ENCODE results near the gene SMC3. TPM values are rescaled to one million over a fixed set of nuclear protein-coding genes. Genes with fewer than 3 reads are reported as not detected.

Gene SMC3
- total and polyA plus RNA-seq, 10 donors, result 10.4 to 41.2 (median 33.8) TPM

- Histone ChIP-seq H3K27me3 (replicated peaks in 1 of 7) (peaks cover 8 to 100% (median 76%) of the 10 kb centered on the region in 7 donors), H3K4me1 (peaks cover 10 to 34% (median 22%) of the 10 kb centered on the region in 6 donors), H3K27ac (no peak overlapping the region), H3K36me3 (no peaks in the 10 kb centered on the region), H3K4me3 (peak overlapping the region in 7 of 8 donors; percentile 47 to 77 (median 55)), H3K9me3 (no peaks in the 10 kb centered on the region)
- intact Hi-C loops (cut with DNase I; ENCODE audit: low total_unique reads), result no loop called here
- 24 to 45% (median 32%) methylated on average over 28 to 31 of the region's 31 CpGs for WGBS, 5 donors
- no peak for DNase-seq
- TF ChIP-seq POLR2A (IDR thresholded peaks at IDR 0.05) (no peak), POLR2AphosphoS5 (IDR thresholded peaks at IDR 0.05) (no peak), CTCF (IDR thresholded peaks at IDR 0.05 in 8 of 11, conservative IDR thresholded peaks at IDR 0.05 in 3 of 11) (no peak)
Measured at GRCh38 chr10:110644598-110645462, 77.3 kb downstream of the SMC3 start.

- Histone ChIP-seq H3K4me3 (no peak overlapping the region), H3K9me3 (no peaks in the 10 kb centered on the region), H3K36me3 (no peaks in the 10 kb centered on the region), H3K27ac (no peak overlapping the region), H3K4me1 (peaks cover 10 to 31% (median 22%) of the 10 kb centered on the region in 6 donors), H3K27me3 (replicated peaks in 1 of 7) (peaks cover 8 to 97% (median 71%) of the 10 kb centered on the region in 7 donors)
- intact Hi-C loops (cut with DNase I; ENCODE audit: low total_unique reads), result no loop called here
- no peak for DNase-seq
- TF ChIP-seq POLR2AphosphoS5 (IDR thresholded peaks at IDR 0.05) (no peak), POLR2A (IDR thresholded peaks at IDR 0.05) (no peak), CTCF (IDR thresholded peaks at IDR 0.05 in 8 of 11, conservative IDR thresholded peaks at IDR 0.05 in 3 of 11) (no peak)
- WGBS, 5 donors, result 69 to 79% (median 75%) methylated on average over 13 of the region's 13 CpGs
Measured at GRCh38 chr10:110646417-110647135, 79.1 kb downstream of the SMC3 start.

- Histone ChIP-seq H3K27me3 (replicated peaks in 1 of 7) (peaks cover 8 to 94% (median 66%) of the 10 kb centered on the region in 7 donors), H3K9me3 (no peaks in the 10 kb centered on the region), H3K36me3 (no peaks in the 10 kb centered on the region), H3K4me1 (peaks cover 10 to 32% (median 22%) of the 10 kb centered on the region in 6 donors), H3K4me3 (no peak overlapping the region), H3K27ac (no peak overlapping the region)
- intact Hi-C loops (cut with DNase I; ENCODE audit: low total_unique reads), result no loop called here
- 66 to 85% (median 78%) methylated on average over 3 of the region's 3 CpGs for WGBS, 5 donors
- no peak for DNase-seq
- TF ChIP-seq POLR2A (IDR thresholded peaks at IDR 0.05) (no peak), POLR2AphosphoS5 (IDR thresholded peaks at IDR 0.05) (no peak), CTCF (IDR thresholded peaks at IDR 0.05 in 8 of 11, conservative IDR thresholded peaks at IDR 0.05 in 3 of 11) (no peak)
Measured at GRCh38 chr10:110647136-110647430, 79.6 kb downstream of the SMC3 start.

All from spleen (tissue), 11 donors.